ENCODE results near the gene NLRP6. TPM values are rescaled to one million over a fixed set of nuclear protein-coding genes. Genes with fewer than 3 reads are reported as not detected.
"Not testable (repeated sequence)": the region's sequence is repeated elsewhere in the genome, so short reads cannot be mapped to it uniquely, and the experiment has no call there.

NLRP6 gene
- total RNA-seq, 2 experiments from 2014 or later, result 14.4 to 14.7 TPM

DNA sequence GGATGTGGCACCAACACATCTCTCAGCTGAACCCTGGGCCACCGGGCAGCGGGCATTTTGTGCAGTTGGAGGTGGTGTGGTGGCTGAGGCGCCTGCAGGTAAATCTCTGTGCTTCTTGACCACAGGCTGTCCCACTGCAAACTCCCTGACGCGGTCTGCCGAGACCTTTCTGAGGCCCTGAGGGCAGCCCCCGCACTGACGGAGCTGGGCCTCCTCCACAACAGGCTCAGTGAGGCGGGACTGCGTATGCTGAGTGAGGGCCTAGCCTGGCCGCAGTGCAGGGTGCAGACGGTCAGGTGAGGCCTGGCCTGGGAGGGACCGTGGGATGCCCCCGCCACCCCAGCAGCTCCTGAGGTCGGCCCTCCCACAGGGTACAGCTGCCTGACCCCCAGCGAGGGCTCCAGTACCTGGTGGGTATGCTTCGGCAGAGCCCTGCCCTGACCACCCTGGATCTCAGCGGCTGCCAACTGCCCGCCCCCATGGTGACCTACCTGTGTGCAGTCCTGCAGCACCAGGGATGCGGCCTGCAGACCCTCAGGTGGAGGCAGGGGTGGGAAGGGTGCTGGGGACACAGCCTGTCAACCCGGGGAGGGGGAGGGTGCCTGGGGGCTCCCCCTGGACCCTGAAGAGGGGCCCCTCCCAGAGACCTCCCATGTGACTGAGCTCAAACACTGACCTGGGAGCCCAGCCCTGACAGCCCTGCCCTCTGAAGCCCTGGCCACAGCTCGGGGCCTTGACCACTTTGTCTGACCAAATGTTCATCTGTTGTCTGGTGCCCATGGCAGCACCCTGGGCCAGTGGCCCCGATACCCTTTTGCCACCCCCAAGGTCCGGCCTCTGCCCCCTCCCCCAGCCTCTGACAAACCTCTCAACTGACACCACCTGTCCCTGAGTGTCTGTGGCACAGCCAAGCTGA, 6.2 kb downstream of the NLRP6 start:
- no peak overlapping the region for H3K4me3 Mint-ChIP-seq
- peaks cover 17% of the 10 kb centered on the region for H3K27me3 Mint-ChIP-seq
- no peaks in the 10 kb centered on the region for H3K36me3 ChIP-seq (ENCODE audit: insufficient read depth, low read length)
- H3K36me3 Mint-ChIP-seq (ENCODE audit: low read depth), result peaks cover 30% of the 10 kb centered on the region
- CTCF ChIA-PET, result interaction anchor here (1.1 kb wide), 1 partner anchor 34 kb away, joined by 3 read pairs; no protein-coding TSS in a partner anchor
- peak in 3 of 14 experiments; percentile 1 to 31 (median 20) for DNase-seq
- intact Hi-C loops (cut with DNase I, micrococcal nuclease), result loop anchor here (2.0 to 5.0 kb wide), 3 partner anchors 14 to 47 kb away; partner anchors contain the start of genes PSMD13 (in 1 of the 2) and SIRT3 (in 1 of the 2)
- peaks cover 63% of the 10 kb centered on the region for H3K4me1 ChIP-seq (ENCODE audit: insufficient read depth, low read length)
- H3K9me3 Mint-ChIP-seq, result no peaks in the 10 kb centered on the region
- peak overlapping the region; percentile 70 for H3K27ac Mint-ChIP-seq
- no peak overlapping the region for H3K4me3 ChIP-seq (ENCODE audit: low read length)
- TF ChIP-seq CTCF (IDR thresholded peaks at IDR 0.05), result no peak
- peaks cover 10 to 23% of the 10 kb centered on the region in 2 experiments for H3K27me3 ChIP-seq (ENCODE audit: control insufficient read depth in 1 of 2, insufficient read depth in 2 of 2, low read length in 2 of 2)
- H3K9me3 ChIP-seq (ENCODE audit: control insufficient read depth in 1 of 2, insufficient read depth in 1 of 2, low read length in 2 of 2), result no peaks in the 10 kb centered on the region
- H3K27ac ChIP-seq (ENCODE audit: low read depth in 1 of 2, low read length in 2 of 2), result no peak overlapping the region
- POLR2A ChIA-PET, result interaction anchor here (0.7 to 7.5 kb wide), 6 partner anchors 16 to 163 kb away, joined by 3 to 185 read pairs (median 5); partner anchors contain the start of genes BET1L and RIC8A
- ATAC-seq (ENCODE audit: poor library complexity), result no peak
- peaks cover 47% of the 10 kb centered on the region for H3K4me1 Mint-ChIP-seq (ENCODE audit: low read depth)

- peaks cover 17% of the 10 kb centered on the region for H3K27me3 Mint-ChIP-seq
- peaks cover 10 to 18% of the 10 kb centered on the region in 2 experiments for H3K27me3 ChIP-seq (ENCODE audit: control insufficient read depth in 1 of 2, insufficient read depth in 2 of 2, low read length in 2 of 2)
- no peak for TF ChIP-seq CTCF (IDR thresholded peaks at IDR 0.05)
- H3K27ac Mint-ChIP-seq, result peak overlapping the region; percentile 93
- H3K4me3 Mint-ChIP-seq, result peak overlapping the region; percentile 45
- no peak for ATAC-seq (ENCODE audit: poor library complexity)
- ChIA-PET CTCF (no interaction called here), POLR2A (interaction anchor here (1.3 to 6.9 kb wide), 4 partner anchors 7 to 78 kb away, joined by 3 to 148 read pairs (median 63); partner anchors contain the start of genes BET1L, NLRP6 and RIC8A)
- H3K36me3 Mint-ChIP-seq (ENCODE audit: low read depth), result peaks cover 38% of the 10 kb centered on the region
- no peaks in the 10 kb centered on the region for H3K9me3 Mint-ChIP-seq
- H3K9me3 ChIP-seq (ENCODE audit: control insufficient read depth in 1 of 2, insufficient read depth in 1 of 2, low read length in 2 of 2), result no peaks in the 10 kb centered on the region
- no peak overlapping the region for H3K4me3 ChIP-seq (ENCODE audit: low read length)
- peaks cover 49% of the 10 kb centered on the region for H3K4me1 Mint-ChIP-seq (ENCODE audit: low read depth)
- H3K36me3 ChIP-seq (ENCODE audit: insufficient read depth, low read length), result no peaks in the 10 kb centered on the region
- DNase-seq, result peak in 3 of 14 experiments; percentile 0 to 30 (median 2)
- H3K4me1 ChIP-seq (ENCODE audit: insufficient read depth, low read length), result peaks cover 63% of the 10 kb centered on the region
- H3K27ac ChIP-seq (ENCODE audit: low read depth in 1 of 2, low read length in 2 of 2), result peak overlapping the region in 1 of 2 donors; percentile 98
- intact Hi-C loops (cut with DNase I, micrococcal nuclease), result loop anchor here (2.0 to 5.0 kb wide), 3 partner anchors 14 to 48 kb away; partner anchors contain the start of genes PSMD13 (in 1 of the 2) and SIRT3 (in 1 of the 2)
Measured at GRCh38 chr11:285021-285893, 7.0 kb downstream of the NLRP6 start.

- Histone ChIP-seq H3K9me3 (ENCODE audit: control insufficient read depth in 1 of 2, insufficient read depth in 1 of 2, low read length in 2 of 2) (no peaks in the 10 kb centered on the region), H3K36me3 (ENCODE audit: insufficient read depth, low read length) (no peaks in the 10 kb centered on the region), H3K4me3 (ENCODE audit: low read length) (no peak overlapping the region), H3K27me3 (ENCODE audit: control insufficient read depth in 1 of 2, insufficient read depth in 2 of 2, low read length in 2 of 2) (peaks cover 10 to 18% of the 10 kb centered on the region in 2 experiments), H3K4me1 (ENCODE audit: insufficient read depth, low read length) (peaks cover 62% of the 10 kb centered on the region), H3K27ac (ENCODE audit: low read depth in 1 of 2, low read length in 2 of 2) (peak overlapping the region in 1 of 2 donors; percentile 98)
- H3K27me3 Mint-ChIP-seq, result peaks cover 17% of the 10 kb centered on the region
- H3K27ac Mint-ChIP-seq, result peak overlapping the region; percentile 93
- H3K9me3 Mint-ChIP-seq, result no peaks in the 10 kb centered on the region
- peak in 1 of 14 experiments; percentile 27 for DNase-seq
- intact Hi-C loops (cut with DNase I, micrococcal nuclease), result loop anchor here (2.0 to 5.0 kb wide), 3 partner anchors 15 to 49 kb away; partner anchors contain the start of genes PSMD13 (in 1 of the 2) and SIRT3 (in 1 of the 2)
- no peak for ATAC-seq (ENCODE audit: poor library complexity)
- H3K4me3 Mint-ChIP-seq, result peak overlapping the region; percentile 45
- peaks cover 37% of the 10 kb centered on the region for H3K36me3 Mint-ChIP-seq (ENCODE audit: low read depth)
- POLR2A ChIA-PET, result interaction anchor here (3.3 to 6.9 kb wide), 3 partner anchors 8 to 79 kb away, joined by 32 to 148 read pairs (median 94); partner anchors contain the start of genes BET1L, NLRP6 and RIC8A
- peaks cover 52% of the 10 kb centered on the region for H3K4me1 Mint-ChIP-seq (ENCODE audit: low read depth)
- CTCF ChIA-PET, result interaction anchor here (3.8 kb wide), 1 partner anchor 35 kb away, joined by 19 read pairs; no protein-coding TSS in a partner anchor
- no peak for TF ChIP-seq CTCF (IDR thresholded peaks at IDR 0.05)
Measured at GRCh38 chr11:285894-286220, 7.7 kb downstream of the NLRP6 start.

GRCh38 chr11:286977-287820, 9.0 kb downstream of the NLRP6 start:
- H3K4me3 ChIP-seq (ENCODE audit: low read length), result peak overlapping the region; percentile 82

More at GRCh38 chr11:286977-287820, 9.0 kb downstream of the NLRP6 start:
- not testable (repeated sequence) for H3K9me3 ChIP-seq (ENCODE audit: control insufficient read depth in 1 of 2, insufficient read depth in 1 of 2, low read length in 2 of 2); H3K9me3 Mint-ChIP-seq; H3K27me3 ChIP-seq (ENCODE audit: control insufficient read depth in 1 of 2, insufficient read depth in 2 of 2, low read length in 2 of 2); H3K36me3 ChIP-seq (ENCODE audit: insufficient read depth, low read length)
- H3K4me1 Mint-ChIP-seq (ENCODE audit: low read depth), result peaks cover 46% of the 10 kb centered on the region
- H3K36me3 Mint-ChIP-seq (ENCODE audit: low read depth), result peaks cover 32% of the 10 kb centered on the region
- POLR2A ChIA-PET, result interaction anchor here (0.7 to 6.9 kb wide), 19 partner anchors 9 to 532 kb away, joined by 3 to 148 read pairs (median 6); partner anchors contain the start of genes BET1L, NLRP6, PNPLA2 and PSMD13
- Histone ChIP-seq H3K4me1 (ENCODE audit: insufficient read depth, low read length) (peaks cover 51% of the 10 kb centered on the region), H3K27ac (ENCODE audit: low read depth in 1 of 2, low read length in 2 of 2) (peak overlapping the region; percentile 72 to 98)
- intact Hi-C loops (cut with DNase I, micrococcal nuclease), result loop anchor here in 1 of 2 experiments (1.0 to 5.0 kb wide), 3 partner anchors 18 to 50 kb away; partner anchors contain the start of genes PSMD13 and SIRT3
- H3K27me3 Mint-ChIP-seq, result peaks cover 13% of the 10 kb centered on the region
- DNase-seq (peak in 12 of 14 experiments; percentile 43 to 92 (median 58)), ATAC-seq (ENCODE audit: poor library complexity) (peak; percentile 27)
- CTCF ChIA-PET, result interaction anchor here (0.8 to 3.8 kb wide), 4 partner anchors 18 to 77 kb away, joined by 3 to 19 read pairs (median 6); no protein-coding TSS in a partner anchor
- H3K4me3 Mint-ChIP-seq, result peak overlapping the region; percentile 91
- H3K27ac Mint-ChIP-seq, result peak overlapping the region; percentile 93

Measured in CD4-positive, alpha-beta T cell (primary cell).